Epithelial cell of esophagus (primary cell): Measurements from ENCODE around the gene RANBP17.

ENCODE experiments used
- DNase-seq: peaks from one replicate; pipeline ENCODE4 v3.0.0; 2010; ENCODE audit warnings: low read depth
- H3K4me3 ChIP-seq: 2 replicates; pipeline ENCODE4 v1.5.1; 2011; ENCODE audit warnings: mild to moderate bottlenecking, low read length, control low read depth
- CTCF ChIP-seq: IDR thresholded peaks from 2 replicates; pipeline ENCODE4 v1.5.1; 2011; ENCODE audit warnings: low read depth, mild to moderate bottlenecking, low read length, control low read depth, inconsistent platforms; ENCODE audit not compliant: insufficient read depth; ENCODE audit errors: missing control alignments

The RANBP17 gene

GRCh38 chr5:170985486-170985885 lies 123.7 kb downstream of the RANBP17 start:
- peak; percentile 18 for DNase-seq
- TF ChIP-seq CTCF: no peak
- no peak overlapping the region for H3K4me3 ChIP-seq

DNA sequence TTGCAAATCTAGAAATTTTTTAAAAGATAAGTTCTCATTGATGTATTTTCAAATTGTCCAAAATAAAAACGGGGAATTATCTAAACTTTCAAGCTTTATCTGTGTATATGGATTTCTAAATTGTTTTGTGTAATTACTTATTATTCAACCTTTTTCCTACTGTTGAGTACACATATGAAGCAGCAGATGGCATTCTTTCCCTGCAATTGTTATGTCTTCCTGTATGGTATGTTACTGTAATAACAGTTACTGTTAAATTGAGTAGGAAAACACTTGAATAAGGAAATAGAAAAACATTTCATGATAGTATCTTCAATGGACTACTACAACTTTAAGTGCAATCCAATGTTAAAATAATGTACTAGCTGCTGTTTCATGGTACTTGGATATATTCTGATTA lies 124.8 kb downstream of the RANBP17 start:
- TF ChIP-seq CTCF: no peak
- DNase-seq: peak; percentile 41
- no peak overlapping the region for H3K4me3 ChIP-seq

GRCh38 chr5:170993476-170993875 lies 131.7 kb downstream of the RANBP17 start:
- TF ChIP-seq CTCF: no peak
- no peak overlapping the region for H3K4me3 ChIP-seq
- DNase-seq: no peak

- no peak overlapping the region for H3K4me3 ChIP-seq
- no peak for TF ChIP-seq CTCF
- DNase-seq: no peak
Measured at GRCh38 chr5:171010086-171010485, 148.3 kb downstream of the RANBP17 start.

DNA sequence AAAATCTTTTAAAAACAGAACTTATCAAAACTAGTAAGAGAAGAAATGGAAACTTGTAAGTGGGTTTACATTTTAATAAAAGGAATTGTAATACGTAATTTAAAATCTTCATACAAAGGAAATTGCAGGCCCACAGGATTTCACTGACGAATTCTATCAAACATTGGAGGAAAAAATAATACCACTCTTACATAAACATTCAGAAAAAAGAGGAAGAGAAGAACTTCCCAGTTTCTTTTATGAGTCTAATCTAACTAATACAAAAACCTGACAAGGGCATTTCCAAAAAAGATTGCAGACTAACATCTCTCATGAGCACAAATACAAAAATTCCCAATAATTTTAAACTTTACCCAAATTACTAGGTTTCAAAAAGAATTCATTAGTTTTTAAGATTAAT lies 149.0 kb downstream of the RANBP17 start:
- no peak for DNase-seq
- TF ChIP-seq CTCF: no peak
- H3K4me3 ChIP-seq: no peak overlapping the region

DNA sequence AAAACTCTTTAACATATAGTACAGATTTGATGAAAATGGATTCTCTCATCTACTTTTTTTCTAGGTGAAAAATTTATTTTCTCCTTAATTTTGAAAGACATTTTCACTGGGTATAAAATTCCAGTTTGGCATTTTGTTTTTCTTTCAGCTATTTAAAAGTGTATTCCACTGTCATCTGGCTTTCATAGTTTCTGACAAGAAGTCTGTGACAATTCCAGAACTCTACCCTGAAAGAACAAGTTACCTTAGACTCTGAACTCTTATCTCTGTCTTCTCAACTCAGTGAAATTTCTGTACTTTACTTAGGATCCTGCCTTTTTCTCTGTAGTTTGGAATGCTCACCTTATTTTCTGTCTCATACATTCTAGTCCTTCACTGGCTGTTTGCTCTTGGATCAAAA lies 161.7 kb downstream of the RANBP17 start:
- no peak for DNase-seq
- no peak overlapping the region for H3K4me3 ChIP-seq
- no peak for TF ChIP-seq CTCF

- no peak for TF ChIP-seq CTCF
- DNase-seq: no peak
- no peak overlapping the region for H3K4me3 ChIP-seq
Measured at GRCh38 chr5:171024084-171024483, 162.3 kb downstream of the RANBP17 start.
